Fibroblast of the aortic adventitia (primary cell): ENCODE results near the gene ZNF775. TPM values are rescaled to one million over a fixed set of nuclear protein-coding genes. Genes with fewer than 3 reads are reported as not detected.

Experiments
- DNase-seq: peaks from one replicate; pipeline ENCODE4 v3.0.0-alpha.2; 2010; ENCODE audit warnings: low read depth
- H3K4me3 ChIP-seq: 2 replicates; pipeline ENCODE4 v1.5.1; 2011; ENCODE audit warnings: low read depth, mild to moderate bottlenecking, control low read depth, low read length, moderate library complexity
- CTCF ChIP-seq: IDR thresholded peaks from 2 replicates; pipeline ENCODE4 v1.5.1; 2011; ENCODE audit warnings: mild to moderate bottlenecking, low read length, control low read depth, inconsistent platforms; ENCODE audit not compliant: insufficient read depth
- total RNA-seq: library from RNA; depleted of rRNA; stranded (reverse); fragments of >200 nt; gene quantifications from 2 replicates; pipeline ENCODE4 v1.2.3, GENCODE V29; 2012; ENCODE audit warnings: low replicate concordance

ZNF775 gene
- total RNA-seq, 1 donor, result 2.8 TPM

- no peak for TF ChIP-seq CTCF
- no peak for DNase-seq
These were observed 14.2 kb downstream of the ZNF775 start for GRCh38 chr7:150393325-150393724.

GRCh38 chr7:150396426-150396825, 17.3 kb downstream of the ZNF775 start:
- TF ChIP-seq CTCF, result no peak
- DNase-seq, result no peak
- H3K4me3 ChIP-seq, result no peak overlapping the region

More at GRCh38 chr7:150393325-150393724, 14.2 kb downstream of the ZNF775 start:
- H3K4me3 ChIP-seq, result no peak overlapping the region

GRCh38 chr7:150396851-150397260, 17.7 kb downstream of the ZNF775 start:
- H3K4me3 ChIP-seq, result no peak overlapping the region
- TF ChIP-seq CTCF, result no peak
- DNase-seq, result no peak

GRCh38 chr7:150397346-150398107, 18.4 kb downstream of the ZNF775 start:
- no peak for DNase-seq
- no peak overlapping the region for H3K4me3 ChIP-seq
- no peak for TF ChIP-seq CTCF

- DNase-seq, result no peak
- TF ChIP-seq CTCF, result no peak
- no peak overlapping the region for H3K4me3 ChIP-seq
These were observed 19.2 kb downstream of the ZNF775 start for GRCh38 chr7:150398108-150398964.

GRCh38 chr7:150398965-150399320, 19.8 kb downstream of the ZNF775 start:
- no peak for TF ChIP-seq CTCF
- no peak overlapping the region for H3K4me3 ChIP-seq
- no peak for DNase-seq
